ENCODE results near the gene HPCA.
"Not testable (repeated sequence)": the region's sequence is repeated elsewhere in the genome, so short reads cannot be mapped to it uniquely, and the experiment has no call there.

The HPCA gene

GRCh38 chr1:32903991-32904785 lies 17.9 kb downstream of the HPCA start:
- no peak for DNase-seq

GRCh38 chr1:32904797-32905196 lies 18.5 kb downstream of the HPCA start:
- DNase-seq: no peak

GRCh38 chr1:32905588-32905987 lies 19.3 kb downstream of the HPCA start:
- DNase-seq: not testable (repeated sequence)

DNA sequence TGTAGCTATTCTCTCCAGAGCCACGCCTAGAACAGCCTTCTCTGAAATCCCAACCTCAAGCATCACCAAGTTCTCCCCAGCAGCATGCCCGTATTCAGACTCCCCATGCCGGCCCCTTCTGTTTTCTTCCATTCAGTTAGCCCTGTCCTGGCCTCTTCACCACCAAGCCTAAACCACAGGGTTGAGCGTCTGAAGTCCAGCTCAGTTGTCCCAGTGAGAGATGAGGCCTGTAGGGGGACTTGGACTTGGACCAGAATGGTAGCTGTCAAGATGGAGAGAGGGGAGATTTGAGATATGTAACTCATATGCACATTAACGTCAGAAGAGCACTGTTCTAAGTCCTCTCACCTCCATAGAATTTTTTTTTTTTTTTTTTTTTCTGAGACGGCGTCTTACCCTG lies 20.4 kb downstream of the HPCA start:
- DNase-seq: no peak

- DNase-seq: no peak
Observed at GRCh38 chr1:32907435-32907834, 21.1 kb downstream of the HPCA start.

- DNase-seq: no peak
Observed at GRCh38 chr1:32910319-32910718, 24.0 kb downstream of the HPCA start.

DNA sequence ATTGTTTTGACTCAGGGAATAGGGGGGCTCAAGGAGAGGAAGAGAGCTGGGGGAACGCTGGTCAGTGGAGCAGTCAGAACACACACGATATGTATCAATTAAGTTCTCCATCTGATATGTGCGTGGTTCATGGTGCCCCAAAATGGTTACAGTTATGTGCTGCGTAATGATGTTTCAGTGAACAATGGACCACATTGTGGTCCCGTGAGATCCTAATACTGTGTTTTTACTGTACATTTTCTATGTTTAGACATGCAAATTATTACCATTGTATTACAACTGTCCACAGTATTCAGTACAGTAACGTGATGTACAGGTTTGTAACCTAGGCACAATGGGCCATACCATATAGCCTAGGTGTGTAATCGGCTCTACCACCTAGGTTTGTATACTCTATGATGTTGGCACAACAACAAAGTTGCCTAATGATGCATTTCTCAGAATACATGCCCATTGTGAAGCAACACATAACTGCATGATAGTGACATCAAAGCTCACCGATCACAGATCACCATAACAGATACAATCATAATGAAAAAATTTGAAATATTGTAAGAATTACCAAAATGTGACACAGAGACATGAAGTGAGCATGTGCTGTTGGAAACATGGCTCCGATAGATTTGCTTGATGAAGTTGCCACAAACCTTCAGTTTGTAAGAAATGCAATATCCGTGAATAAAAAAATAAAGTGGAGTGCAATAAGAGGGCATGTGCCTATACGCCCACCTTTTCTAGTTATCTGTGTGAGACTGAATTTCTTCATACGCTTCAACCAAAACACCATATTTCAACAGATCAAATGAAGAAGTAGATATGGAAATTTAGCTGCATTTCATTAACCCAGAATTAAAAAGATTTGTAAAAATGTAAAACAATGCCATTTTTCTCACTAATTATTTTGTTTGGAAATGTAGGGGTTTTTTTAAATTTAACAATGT lies 29.7 kb downstream of the HPCA start:
- no peak for DNase-seq

DNA sequence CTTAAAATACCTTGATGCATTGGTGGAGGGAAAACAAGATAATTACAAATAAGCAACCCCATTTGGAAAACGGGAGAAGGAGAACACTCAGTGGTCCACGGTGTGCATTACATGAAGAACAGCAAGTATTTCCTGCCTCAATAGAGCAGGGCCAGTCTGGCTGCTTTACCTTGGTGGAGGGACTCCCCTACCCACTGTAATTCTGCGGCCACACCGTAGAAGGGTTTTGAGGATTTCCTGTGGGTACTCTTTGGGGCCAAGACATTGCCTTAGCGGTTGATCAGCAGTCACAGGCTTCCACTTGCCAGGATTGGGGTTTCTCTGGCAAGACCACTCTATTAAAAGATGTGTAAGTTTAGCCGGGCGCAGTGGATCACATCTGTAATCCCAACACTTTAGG lies 31.2 kb downstream of the HPCA start:
- DNase-seq: no peak

GRCh38 chr1:32918179-32918578 lies 31.9 kb downstream of the HPCA start:
- DNase-seq: no peak

DNA sequence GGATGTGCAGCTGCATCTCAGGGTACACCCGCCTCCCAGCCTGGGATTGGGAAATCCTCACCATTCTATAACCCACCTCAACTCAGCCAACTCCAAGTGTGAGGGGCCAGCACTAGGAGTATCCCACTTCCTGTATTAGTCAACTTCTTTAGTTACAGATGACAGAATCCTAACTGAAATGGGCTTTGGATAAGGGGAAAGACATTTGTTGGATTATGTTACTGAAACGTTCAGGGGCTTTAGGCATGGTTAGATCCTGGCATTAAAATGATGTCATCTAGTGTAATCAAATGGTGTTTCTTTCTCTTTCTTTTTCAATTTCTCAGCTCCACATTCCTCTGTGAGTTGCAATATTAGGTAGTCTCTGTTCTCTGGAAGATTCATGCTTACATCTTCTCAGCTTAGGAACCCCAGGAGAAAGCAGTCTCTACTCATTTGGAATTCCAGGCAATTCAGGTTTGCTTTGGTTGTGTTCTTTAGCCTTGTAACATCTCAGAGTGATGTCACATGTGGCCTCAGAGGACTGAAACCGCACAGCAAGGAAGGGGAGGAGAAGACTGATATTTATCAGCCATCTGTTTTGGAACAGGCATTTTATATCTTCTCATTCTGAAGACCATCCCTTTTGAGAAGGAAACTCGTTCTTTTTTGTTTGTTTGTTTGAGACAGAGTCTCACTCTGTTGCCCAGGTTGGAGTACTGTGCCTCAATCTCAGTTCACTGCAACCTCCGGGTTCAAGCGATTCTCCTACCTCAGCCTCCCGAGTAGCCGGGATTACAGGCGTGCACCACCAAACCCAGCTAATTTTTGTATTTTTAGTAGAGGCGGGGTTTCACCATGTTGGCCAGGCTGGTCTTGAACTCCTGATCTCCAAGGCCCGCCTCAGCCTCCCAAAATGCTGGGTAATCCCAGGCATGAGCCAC lies 33.8 kb downstream of the HPCA start:
- DNase-seq: no peak

DNA sequence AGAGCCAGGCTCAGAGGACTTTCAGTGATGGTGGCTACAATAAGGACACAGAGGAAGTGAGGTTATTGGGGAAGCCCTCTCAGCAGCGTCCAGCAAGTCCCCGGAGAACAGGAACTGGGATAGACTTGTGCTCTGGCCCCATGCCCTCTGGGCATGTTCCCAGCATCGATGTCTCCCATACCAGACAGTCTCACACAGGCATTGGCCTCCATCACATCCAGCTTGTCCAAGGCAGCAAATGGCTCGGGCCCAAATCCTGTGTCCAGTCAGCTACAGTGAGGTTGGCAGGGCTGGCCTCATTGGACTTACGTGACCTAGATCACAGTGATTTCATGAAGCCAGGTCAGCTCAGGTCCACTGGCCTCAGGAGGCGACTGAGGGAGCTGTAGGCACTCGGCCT lies 34.5 kb downstream of the HPCA start:
- DNase-seq: no peak

GRCh38 chr1:32924881-32925344 lies 38.6 kb downstream of the HPCA start:
- DNase-seq: no peak

GRCh38 chr1:32925403-32926162 lies 39.3 kb downstream of the HPCA start:
- no peak for DNase-seq

DNA sequence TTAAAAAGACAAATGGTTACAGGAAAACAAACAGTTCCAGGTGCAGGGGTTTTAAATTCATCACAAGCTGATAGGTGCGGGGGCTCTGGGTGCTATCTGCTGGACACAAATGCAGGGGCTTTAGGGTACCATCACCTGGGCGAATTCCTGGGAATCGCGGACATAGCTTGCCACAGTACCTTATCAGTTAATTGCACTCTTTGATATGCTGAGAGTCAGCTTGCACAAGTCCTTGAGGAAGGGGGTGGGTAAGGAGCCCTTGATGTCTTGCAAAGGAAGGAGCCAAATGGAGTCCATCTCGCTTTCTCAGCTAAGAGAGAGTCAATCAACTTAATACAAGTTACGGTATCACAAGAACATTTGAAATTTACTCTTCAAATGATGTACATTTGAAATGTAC lies 40.3 kb downstream of the HPCA start:
- DNase-seq: no peak

GRCh38 chr1:32927441-32927840 lies 41.1 kb downstream of the HPCA start:
- no peak for DNase-seq

DNA sequence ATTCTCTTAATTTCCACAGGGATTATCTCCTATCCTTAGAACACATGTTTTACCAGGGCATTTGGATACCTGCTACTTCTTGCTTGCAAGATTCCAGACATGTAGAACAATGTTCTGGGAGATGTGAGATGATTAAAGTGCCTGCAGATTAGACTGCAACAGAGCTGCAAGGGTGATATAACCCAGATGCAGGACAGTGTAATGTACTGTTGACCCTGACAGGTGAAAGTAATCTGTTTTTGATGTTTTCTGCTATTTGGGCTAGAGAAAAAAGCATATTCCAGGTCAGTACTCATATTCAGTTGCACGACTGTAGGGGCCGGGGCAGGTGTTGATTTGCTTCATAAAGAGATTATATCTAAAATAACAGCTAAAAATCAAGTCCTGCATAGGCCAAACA lies 42.0 kb downstream of the HPCA start:
- DNase-seq: no peak

- no peak for DNase-seq
Observed at GRCh38 chr1:32928715-32929114, 42.4 kb downstream of the HPCA start.

GRCh38 chr1:32929366-32929765 lies 43.1 kb downstream of the HPCA start:
- DNase-seq: no peak

DNA sequence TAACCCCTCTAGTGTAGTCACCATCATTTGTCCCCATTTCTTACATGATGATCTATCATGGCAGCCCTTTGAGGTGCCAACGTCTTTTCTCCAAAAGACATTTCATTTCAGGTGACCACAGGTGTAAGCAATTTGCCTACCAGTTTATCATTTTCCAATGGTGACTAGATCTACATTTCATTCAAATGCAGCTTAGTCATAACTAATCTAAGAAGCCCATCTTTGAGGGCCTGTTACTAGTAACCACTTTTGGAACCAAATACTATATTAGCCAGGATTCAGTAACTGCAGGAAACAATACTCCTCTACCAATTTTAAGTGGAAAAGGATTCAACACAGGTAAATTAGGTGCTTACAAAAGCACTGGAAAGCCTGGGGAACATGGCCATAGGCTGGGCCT lies 45.5 kb downstream of the HPCA start:
- no peak for DNase-seq

DNA sequence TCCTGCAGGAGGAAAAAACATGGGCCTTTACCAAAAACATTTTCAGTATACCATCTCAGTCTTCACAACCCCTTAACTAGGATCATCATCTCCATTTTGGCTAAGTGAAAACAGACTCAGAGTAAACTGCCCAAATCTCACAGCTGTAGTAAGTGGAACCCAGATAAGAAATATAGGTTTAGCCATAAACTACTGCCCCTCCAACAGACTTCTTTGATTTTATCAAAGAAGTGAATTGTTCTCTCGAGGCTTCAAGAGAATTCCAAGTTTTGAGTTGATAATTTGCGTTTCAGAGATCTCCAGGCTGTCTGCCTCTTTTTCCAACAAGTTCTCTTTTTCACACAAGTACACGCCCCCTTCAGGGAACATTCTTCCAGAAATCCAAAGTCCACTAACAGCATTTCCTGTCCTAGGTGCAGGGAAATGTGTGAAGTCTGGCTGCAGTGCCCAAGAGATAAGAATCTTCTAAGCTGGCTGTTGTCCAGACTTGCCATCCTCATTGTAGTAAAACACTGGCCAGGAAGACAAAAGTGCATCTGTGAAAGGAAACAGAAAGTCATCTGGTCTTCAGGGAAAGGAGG lies 47.5 kb downstream of the HPCA start:
- DNase-seq: no peak

DNA sequence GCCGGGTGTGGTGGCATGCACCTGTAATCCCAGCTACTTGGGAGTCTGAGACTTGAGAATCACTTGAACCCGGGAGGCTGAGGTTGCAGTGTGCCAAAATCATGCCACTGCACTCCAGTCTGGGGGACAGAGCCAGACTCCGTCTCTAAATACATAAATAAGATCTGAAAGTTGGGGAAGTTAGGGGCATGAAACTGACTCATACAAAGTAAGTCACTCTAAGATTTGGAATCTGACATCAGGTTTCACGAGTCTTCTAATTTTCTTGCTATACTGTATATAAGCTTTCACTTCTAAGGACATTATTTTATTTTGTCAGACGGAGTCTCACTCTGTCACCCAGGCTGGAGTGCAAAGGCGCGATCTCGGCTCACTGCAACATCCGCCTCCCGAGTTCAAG lies 48.2 kb downstream of the HPCA start:
- no peak for DNase-seq

DNA sequence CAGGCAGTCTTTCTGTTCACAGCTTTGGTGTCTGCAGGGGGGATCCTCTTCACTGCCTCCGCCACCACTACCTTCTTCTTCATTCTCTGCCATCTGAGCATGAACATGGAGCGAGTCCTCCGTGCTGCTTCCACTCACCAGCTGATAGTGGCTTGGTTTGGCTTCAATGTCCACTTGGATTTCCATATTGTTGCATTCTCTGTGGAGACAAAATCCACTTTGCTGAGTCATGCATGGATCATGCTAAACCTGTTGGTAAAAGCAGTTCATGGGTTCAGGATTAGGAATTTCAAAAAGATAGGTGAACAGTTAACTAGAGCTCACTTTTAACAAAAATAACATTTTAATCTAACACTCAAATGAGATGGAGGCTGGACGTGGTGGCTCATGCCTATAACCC lies 50.8 kb downstream of the HPCA start:
- no peak for DNase-seq
